NCI-H524 (cell line): ENCODE results near the gene SOX1.

Experiments
- DNase-seq, 2 experiments: peaks; one replicate each; lab custom pipeline; 2025; lab: John Stamatoyannopoulos, UW

Gene SOX1

GRCh38 chr13:112058941-112059340 lies 8.0 kb upstream of the SOX1 start:
- DNase-seq = no peak

GRCh38 chr13:112059457-112060281 lies 7.3 kb upstream of the SOX1 start:
- DNase-seq = no peak

GRCh38 chr13:112060282-112060830 lies 6.6 kb upstream of the SOX1 start:
- no peak for DNase-seq

DNA sequence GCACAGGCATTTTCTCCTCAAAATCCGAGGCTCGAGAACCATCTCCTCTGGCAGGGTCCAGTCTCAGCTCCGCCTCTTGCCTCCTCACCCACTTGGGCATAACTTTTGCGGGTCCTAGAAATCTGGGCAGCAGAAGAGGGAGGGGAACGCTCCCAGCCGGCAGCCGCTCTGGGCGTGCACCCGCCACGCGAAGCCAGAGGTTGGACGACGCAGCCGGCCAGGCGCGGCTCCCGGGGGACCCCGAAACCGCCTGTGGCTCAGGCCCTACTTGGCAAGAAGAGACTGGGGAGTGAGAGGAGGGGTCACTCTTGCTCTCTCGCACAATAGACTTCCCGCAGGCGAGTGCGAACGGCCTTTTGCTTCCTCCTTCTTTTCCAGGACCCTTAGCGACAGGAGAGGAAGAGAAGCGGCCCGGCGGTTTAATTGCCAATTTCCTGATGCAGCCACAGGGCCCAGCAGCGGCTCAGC lies 6.0 kb upstream of the SOX1 start:
- no peak for DNase-seq

- DNase-seq = no peak
Observed at GRCh38 chr13:112061367-112062061, 5.4 kb upstream of the SOX1 start.

- DNase-seq = no peak
Observed at GRCh38 chr13:112062072-112062567, 4.8 kb upstream of the SOX1 start.

- no peak for DNase-seq
Observed at GRCh38 chr13:112062571-112063570, 4.1 kb upstream of the SOX1 start.

GRCh38 chr13:112063807-112064206 lies 3.1 kb upstream of the SOX1 start:
- DNase-seq = no peak

DNA sequence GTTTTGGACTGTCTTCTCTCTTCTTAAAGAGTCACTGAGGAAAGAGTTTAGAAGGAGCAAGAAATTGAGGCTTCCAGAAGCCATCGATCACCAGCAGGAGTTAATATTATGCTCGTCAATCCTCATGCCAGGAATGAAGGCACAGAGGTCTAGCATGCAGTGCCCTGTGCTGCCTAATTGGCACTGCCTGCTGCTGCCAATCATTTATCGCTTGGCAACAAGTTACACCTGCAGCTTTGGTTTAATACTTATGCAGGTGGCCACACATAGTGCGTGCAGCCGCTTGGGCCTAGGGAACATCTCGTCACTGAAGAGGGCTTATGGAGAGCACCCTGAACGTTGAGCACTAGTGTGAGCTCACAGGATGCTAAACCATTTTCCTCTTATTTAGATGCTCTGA lies 2.7 kb upstream of the SOX1 start:
- DNase-seq = no peak

GRCh38 chr13:112065521-112065866 lies 1.5 kb upstream of the SOX1 start:
- no peak for DNase-seq

GRCh38 chr13:112065867-112066623 lies 904 bp upstream of the SOX1 start:
- peak in 1 of 2 experiments; percentile 49 for DNase-seq

DNA sequence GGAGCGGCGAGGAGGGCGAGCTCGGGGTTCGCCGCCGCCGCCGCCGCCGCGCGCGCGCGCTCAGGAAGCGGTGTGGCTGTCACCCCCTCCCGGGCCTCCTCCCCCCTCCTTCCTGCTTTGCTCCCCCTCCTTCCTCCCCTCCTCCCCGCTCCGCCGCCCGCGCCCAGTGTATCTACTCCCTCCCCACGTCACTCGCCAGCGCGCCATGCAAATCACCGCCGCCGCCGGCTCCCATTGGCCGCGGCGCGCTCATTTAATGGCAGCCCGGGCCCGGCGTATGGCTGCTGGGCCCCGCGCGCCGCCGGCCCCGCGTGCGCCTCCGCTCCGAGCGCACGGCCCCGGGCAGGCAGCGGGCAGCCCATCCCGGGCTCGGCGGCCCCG lies 335 bp upstream of the SOX1 start:
- DNase-seq = peak; percentile 61 to 87

GRCh38 chr13:112067871-112068539 lies 1.1 kb downstream of the SOX1 start:
- DNase-seq = peak in 1 of 2 experiments; percentile 54

- no peak for DNase-seq
Observed at GRCh38 chr13:112068540-112069060, 1.7 kb downstream of the SOX1 start.

- DNase-seq = no peak
Observed at GRCh38 chr13:112069061-112069844, 2.3 kb downstream of the SOX1 start.

DNA sequence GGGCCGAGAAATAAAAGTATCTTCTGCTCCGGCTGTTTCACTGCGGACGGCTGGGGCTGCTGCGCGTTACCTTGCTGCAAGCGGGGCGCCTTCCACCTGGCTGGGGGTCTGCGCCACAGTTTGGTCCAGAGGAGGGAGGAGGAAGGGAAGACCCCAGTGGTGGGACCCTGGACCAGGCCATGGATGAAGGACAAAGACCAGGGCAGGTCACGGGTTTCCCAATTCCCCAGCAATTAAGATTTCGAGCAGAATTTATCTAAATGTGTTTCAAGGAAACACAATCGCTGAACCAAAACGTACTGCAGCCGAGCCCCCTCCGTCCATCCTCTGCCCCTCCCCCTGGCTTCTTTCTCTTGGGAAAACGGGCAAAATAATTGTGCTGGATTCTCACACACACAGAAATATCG lies 2.9 kb downstream of the SOX1 start:
- no peak for DNase-seq

GRCh38 chr13:112071102-112071722 lies 4.3 kb downstream of the SOX1 start:
- no peak for DNase-seq

DNA sequence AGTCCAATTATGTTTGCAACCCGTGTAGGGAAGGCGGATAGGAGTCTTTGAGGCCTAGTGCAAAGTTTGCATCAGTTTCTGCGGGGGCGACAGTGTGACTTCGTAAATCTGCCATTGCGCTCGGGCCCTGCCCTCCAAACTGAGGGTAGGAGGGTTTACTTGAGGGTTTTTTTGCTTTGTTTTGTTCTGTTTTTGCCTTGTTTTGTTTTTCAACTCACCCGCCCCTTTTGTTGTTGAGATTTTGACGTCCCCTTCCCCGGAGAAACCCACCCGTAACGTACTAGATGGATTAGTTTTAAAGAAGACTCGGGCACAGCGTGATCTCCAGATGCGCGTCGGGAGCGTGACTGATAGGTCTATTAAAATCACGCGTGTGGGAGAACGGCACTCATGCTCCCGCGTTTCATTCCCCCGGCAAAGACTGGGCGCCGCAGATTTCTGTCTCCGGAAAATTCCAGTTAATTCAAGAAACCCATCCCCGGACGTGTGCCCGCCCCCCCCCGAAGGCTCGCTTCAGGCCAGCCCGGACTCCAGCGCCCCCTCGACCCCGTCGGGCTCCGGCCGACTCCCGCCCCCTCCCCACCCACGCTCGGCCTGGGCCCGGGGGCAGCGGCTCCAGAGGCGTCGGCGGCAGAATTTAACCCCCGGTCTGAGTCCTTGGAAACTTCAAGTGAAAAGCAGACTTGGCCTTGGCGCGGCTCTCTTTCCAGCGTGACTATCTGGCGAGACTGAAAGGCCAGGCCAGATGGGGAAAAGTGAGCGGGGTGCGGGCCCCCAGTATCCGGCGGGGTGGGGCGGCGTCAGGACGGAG lies 5.0 kb downstream of the SOX1 start:
- no peak for DNase-seq
